Psoas muscle (tissue), 8 donors: ENCODE results near the gene TERT. TPM values are rescaled to one million over a fixed set of nuclear protein-coding genes. Genes with fewer than 3 reads are reported as not detected.
"Not testable (repeated sequence)": the region's sequence is repeated elsewhere in the genome, so short reads cannot be mapped to it uniquely, and the experiment has no call there.

Source experiments
- ATAC-seq, 4 donors: fragments of 200-7000 bp; cut with Tn5 transposase; one replicate each; pipeline ENCODE4 v1.9.1; 2020; ENCODE audit warnings: moderate library complexity in 3 of 4, mild to moderate bottlenecking in 2 of 4
- DNase-seq, 2 donors: peaks; one replicate each; pipeline ENCODE4 v3.0.0-alpha.2; 2020
- H3K27ac ChIP-seq: fragments of 200-600 bp; one replicate; pipeline ENCODE4 v1.8.0; 2022
- H3K27me3 ChIP-seq, 3 donors: fragments of 200-600 bp in 1 of 3; one replicate each; pipeline versions ENCODE4 v1.6.1 to v1.8.0; 2013 to 2022; ENCODE audit warnings: low read length in 2 of 3, mild to moderate bottlenecking in 2 of 3, moderate library complexity in 1 of 3; ENCODE audit not compliant: insufficient read depth in 3 of 3
- H3K36me3 ChIP-seq, 2 donors: fragments of 200-600 bp in 1 of 2; one replicate each; pipeline versions ENCODE4 v1.6.1 to v1.8.0; 2013 to 2022; ENCODE audit warnings: low read depth in 1 of 2, mild to moderate bottlenecking in 1 of 2, moderate library complexity in 1 of 2; ENCODE audit not compliant: insufficient read depth in 1 of 2
- H3K4me1 ChIP-seq: fragments of 200-600 bp; one replicate; pipeline ENCODE4 v1.8.0; 2022
- H3K4me3 ChIP-seq: fragments of 200-600 bp; one replicate; pipeline ENCODE4 v1.8.0; 2022; ENCODE audit warnings: mild to moderate bottlenecking
- H3K9me3 ChIP-seq: fragments of 200-600 bp; one replicate; pipeline ENCODE4 v1.8.0; 2022
- CTCF ChIP-seq: fragments of 200-600 bp; IDR thresholded peaks from one replicate; pipeline ENCODE4 v1.8.0; 2022; ENCODE audit warnings: antibody characterized with exemption
- whole genome bisulfite sequencing, 3 donors: extraction: QIAGEN DNeasy Blood & Tissue Kit; methylation state at CpG; one replicate each; pipeline versions ENCODE4 v1.1.6 to v1.1.7; 2013; 5-methylcytosine and 5-hydroxymethylcytosine counted together
- intact Hi-C, 2 donors: fragments of 100-400 bp; cut with DNase I; formaldehyde crosslinking; loops; one replicate each; pipeline versions ENCODE4 v1.11.0 to v1.14.2; 2022
- polyA plus RNA-seq, 3 donors: library from polyadenylated mRNA; stranded (reverse); fragments of 200-250 nt; gene quantifications; one replicate each; pipeline ENCODE4 v1.2.3, GENCODE V29; 2013
- total RNA-seq, 4 donors: library from RNA; stranded (reverse); fragmentation: NEBNext Ultra II Directional in 2 of 4; extraction: Animal tissue kit (Norgen Biotek cat#: 25700) in 2 of 4; gene quantifications; one replicate each; pipeline versions ENCODE4 v1.2.1 to v1.2.4, GENCODE V29; 2021 to 2023
- donor health status: healthy with polysubstance abuse.
- donor health status: DM: no; HTN: no; CAD: no; lungs with moderate emphysema.
- donor health status: Bipolar disorder and iron deficiency.
- donor health status: healthy.
- donor health status: DM: yes; HTN: yes; CAD: no.
- donor health status: DM: no; HTN: no; CAD: no.
- donor health status: DM: no; HTN: no; CAD: no.
- donor health status: DM: yes; HTN: yes; CAD: no.

The TERT gene
- total and polyA plus RNA-seq, 7 donors: not detected

- H3K4me1 ChIP-seq, H3K4me3 ChIP-seq, H3K27ac ChIP-seq, H3K9me3 ChIP-seq, H3K27me3 ChIP-seq, intact Hi-C loops, ATAC-seq, DNase-seq: not testable (repeated sequence)
- peaks cover 3 to 57% of the 10 kb centered on the region in 2 donors for H3K36me3 ChIP-seq
- 50 to 67% (median 63%) methylated on average over 5 of the region's 5 CpGs for WGBS, 3 donors
Measured at GRCh38 chr5:1326532-1326875, 31.6 kb upstream of the TERT start.

GRCh38 chr5:1325870-1326531 is 31.1 kb upstream of the TERT start:
- TF ChIP-seq CTCF: no peak
- no peak for DNase-seq
- no peaks in the 10 kb centered on the region for H3K9me3 ChIP-seq
- intact Hi-C loops: no loop called here
- 89 to 92% (median 89%) methylated on average over 21 to 22 of the region's 22 CpGs for WGBS, 3 donors
- H3K36me3 ChIP-seq: peaks cover 3 to 57% of the 10 kb centered on the region in 2 donors
- peaks cover 10% of the 10 kb centered on the region for H3K4me1 ChIP-seq
- no peak overlapping the region for H3K27ac ChIP-seq
- no peaks in the 10 kb centered on the region for H3K27me3 ChIP-seq
- ATAC-seq: no peak
- H3K4me3 ChIP-seq: no peak overlapping the region

- intact Hi-C loops: no loop called here
- Histone ChIP-seq H3K27me3 (no peaks in the 10 kb centered on the region), H3K9me3 (no peaks in the 10 kb centered on the region), H3K36me3 (peaks cover 3 to 57% of the 10 kb centered on the region in 2 donors), H3K27ac (peak overlapping the region; percentile 71), H3K4me3 (no peak overlapping the region), H3K4me1 (peaks cover 10% of the 10 kb centered on the region)
- no peak for TF ChIP-seq CTCF
- no peak for DNase-seq
- peak; percentile 5 to 22 (median 11) for ATAC-seq
- 89 to 96% (median 90%) methylated on average over 17 of the region's 17 CpGs for WGBS, 3 donors
Measured at GRCh38 chr5:1325191-1325741, 30.4 kb upstream of the TERT start.

- peak overlapping the region; percentile 71 for H3K27ac ChIP-seq
- no peaks in the 10 kb centered on the region for H3K9me3 ChIP-seq
- no peaks in the 10 kb centered on the region for H3K27me3 ChIP-seq
- H3K4me1 ChIP-seq: peaks cover 10% of the 10 kb centered on the region
- H3K36me3 ChIP-seq: peaks cover 3 to 57% of the 10 kb centered on the region in 2 donors
- intact Hi-C loops: no loop called here
- peak; percentile 96 to 99 (median 98) for ATAC-seq
- peak in 1 of 2 donors; percentile 75 for DNase-seq
- TF ChIP-seq CTCF: no peak
- 59 to 76% (median 64%) methylated on average over 17 of the region's 17 CpGs for WGBS, 3 donors
- H3K4me3 ChIP-seq: no peak overlapping the region
Measured at GRCh38 chr5:1324719-1325190, 29.9 kb upstream of the TERT start.

- DNase-seq (no peak), ATAC-seq (peak in 1 of 4 donors; percentile 6)
- WGBS, 3 donors: 93 to 98% (median 93%) methylated on average over 15 of the region's 15 CpGs
- H3K27ac ChIP-seq: peak overlapping the region; percentile 71
- H3K9me3 ChIP-seq: no peaks in the 10 kb centered on the region
- intact Hi-C loops: no loop called here
- H3K4me3 ChIP-seq: no peak overlapping the region
- peaks cover 3 to 62% of the 10 kb centered on the region in 2 donors for H3K36me3 ChIP-seq
- H3K27me3 ChIP-seq: no peaks in the 10 kb centered on the region
- TF ChIP-seq CTCF: no peak
- H3K4me1 ChIP-seq: peaks cover 10% of the 10 kb centered on the region
Measured at GRCh38 chr5:1324301-1324700, 29.4 kb upstream of the TERT start.
